Keratinocyte (primary cell): ENCODE results near the gene ZNHIT3.

ENCODE experiments used
- EZH2 ChIP-seq: IDR thresholded peaks from one replicate; pipeline ENCODE4 v1.6.1; 2012; ENCODE audit warnings: inconsistent platforms, mild to moderate bottlenecking, low read length, moderate library complexity
- TF ChIP-seq, protein P1 (sequence below), 3 experiments: IDR thresholded peaks in 1 of 3; conservative IDR thresholded peaks in 1 of 3; optimal IDR thresholded peaks in 1 of 3; 2 replicates in 2 of 3; 3 replicates in 1 of 3; pipeline versions ENCODE3 to v1.5.1; 2011; ENCODE audit warnings: low read length in 3 of 3, mild to moderate bottlenecking in 3 of 3, moderate library complexity in 2 of 3, control low read depth in 1 of 3, inconsistent platforms in 1 of 3; ENCODE audit not compliant: insufficient read depth in 2 of 3; ENCODE audit errors: extremely low read depth in 1 of 3

DNA sequence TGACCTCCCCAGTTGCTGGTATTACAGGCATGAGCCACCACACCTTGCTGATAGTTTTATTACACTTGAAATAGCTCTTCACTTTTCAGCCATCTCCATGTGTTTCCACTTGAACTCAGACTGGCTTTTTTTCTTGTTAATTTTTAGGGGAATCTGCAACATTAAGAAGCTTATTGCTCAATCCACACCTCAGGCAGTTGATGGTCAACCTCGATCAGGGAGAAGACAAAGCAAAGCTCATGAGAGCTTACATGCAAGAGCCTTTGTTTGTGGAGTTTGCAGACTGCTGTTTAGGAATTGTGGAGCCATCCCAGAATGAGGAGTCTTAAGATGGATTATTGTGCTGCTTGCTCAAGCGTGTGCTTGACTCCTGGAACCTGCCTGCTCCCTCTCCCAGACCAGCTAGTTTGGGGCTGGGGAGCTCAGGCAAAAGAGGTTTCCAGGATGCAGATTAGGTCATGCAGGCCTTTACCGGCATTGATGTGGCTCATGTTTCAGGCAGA, 8.6 kb downstream of the ZNHIT3 start:
- TF ChIP-seq, protein P1, sequence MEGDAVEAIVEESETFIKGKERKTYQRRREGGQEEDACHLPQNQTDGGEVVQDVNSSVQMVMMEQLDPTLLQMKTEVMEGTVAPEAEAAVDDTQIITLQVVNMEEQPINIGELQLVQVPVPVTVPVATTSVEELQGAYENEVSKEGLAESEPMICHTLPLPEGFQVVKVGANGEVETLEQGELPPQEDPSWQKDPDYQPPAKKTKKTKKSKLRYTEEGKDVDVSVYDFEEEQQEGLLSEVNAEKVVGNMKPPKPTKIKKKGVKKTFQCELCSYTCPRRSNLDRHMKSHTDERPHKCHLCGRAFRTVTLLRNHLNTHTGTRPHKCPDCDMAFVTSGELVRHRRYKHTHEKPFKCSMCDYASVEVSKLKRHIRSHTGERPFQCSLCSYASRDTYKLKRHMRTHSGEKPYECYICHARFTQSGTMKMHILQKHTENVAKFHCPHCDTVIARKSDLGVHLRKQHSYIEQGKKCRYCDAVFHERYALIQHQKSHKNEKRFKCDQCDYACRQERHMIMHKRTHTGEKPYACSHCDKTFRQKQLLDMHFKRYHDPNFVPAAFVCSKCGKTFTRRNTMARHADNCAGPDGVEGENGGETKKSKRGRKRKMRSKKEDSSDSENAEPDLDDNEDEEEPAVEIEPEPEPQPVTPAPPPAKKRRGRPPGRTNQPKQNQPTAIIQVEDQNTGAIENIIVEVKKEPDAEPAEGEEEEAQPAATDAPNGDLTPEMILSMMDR (optimal IDR thresholded peaks at IDR 0.05 in 1 of 3, IDR thresholded peaks at IDR 0.05 in 1 of 3, conservative IDR thresholded peaks at IDR 0.05 in 1 of 3; ENCODE audit: extremely low read depth in 1 of 3, insufficient read depth in 2 of 3, low read length in 3 of 3): no peak
- TF ChIP-seq EZH2: no peak
